HCT116 (cell line): ENCODE measurements around the gene POLD2. TPM values are rescaled to one million over a fixed set of nuclear protein-coding genes. Genes with fewer than 3 reads are reported as not detected.

Experiments used
- ATAC-seq: fragments of 200-7000 bp; cut with Tn5 transposase; 2 replicates; pipeline ENCODE4 v1.9.1; 2020; ENCODE audit warnings: mild to moderate bottlenecking, moderate library complexity
- BruUV-seq: library from RNA; stranded (reverse); fragments of 400-500 nt; replicated peaks from 2 replicates; lab custom pipeline; 2021; lab: Mats Ljungman, UMichigan
- CTCF ChIA-PET: fragments of 300-600 bp; sonication (Branson Sonifier 250); formaldehyde crosslinking; loops from one replicate; lab custom pipeline; 2021; ENCODE audit warnings: antibody characterized with exemption; lab: Charles Lee
- POLR2A ChIA-PET: fragments of 300-600, 350-600 bp; sonication (Branson Sonifier 250); formaldehyde crosslinking; loops from one replicate; lab custom pipeline; 2021; ENCODE audit warnings: antibody characterized with exemption; lab: Charles Lee
- RAD21 ChIA-PET, 2 experiments: fragments of 300-600 bp; sonication (Branson Sonifier 250); formaldehyde crosslinking; loops; one replicate each; lab custom pipeline; 2023; ENCODE audit warnings: low total read pairs in 2 of 2; ENCODE audit not compliant: uncharacterized antibody in 2 of 2, unreplicated experiment in 2 of 2, low non-redundant PET in 1 of 2; lab: Charles Lee
- DNase-seq: peaks from one replicate; pipeline ENCODE4 v3.0.0-alpha.2; 2010; ENCODE audit warnings: low read depth, low spot score
- H2AFZ ChIP-seq: fragments of 200-600 bp; shearing (Covaris generic), sonication (generic); 2 replicates; pipeline ENCODE4 v1.6.1; 2017; ENCODE audit warnings: low read depth, mixed run types, mixed read lengths, antibody characterized with exemption, low read length; ENCODE audit not compliant: poor library complexity, severe bottlenecking
- H3K27ac ChIP-seq: 2 replicates; pipeline ENCODE4 v1.5.1; 2012; ENCODE audit warnings: low read depth, low read length
- H3K27me3 ChIP-seq: fragments of 200-600 bp; sonication (generic); 2 replicates; pipeline ENCODE4 v1.6.1; 2016; ENCODE audit warnings: mixed run types, low read length, mixed read lengths; ENCODE audit not compliant: insufficient read depth
- H3K36me3 ChIP-seq, 2 experiments: fragments of 200-500 bp in 1 of 2; fragments of 200-600 bp in 1 of 2; sonication (Bioruptor generic) in 1 of 2; sonication (generic) in 1 of 2; 2 replicates each; pipeline versions ENCODE4 v1.5.1 to v1.6.1; 2014 to 2016; ENCODE audit warnings: low read length in 2 of 2, inconsistent platforms in 1 of 2, mixed read lengths in 1 of 2, mixed run types in 1 of 2; ENCODE audit not compliant: insufficient read depth in 2 of 2, control insufficient read depth in 1 of 2
- H3K4me1 ChIP-seq, 2 experiments: fragments of 200-600 bp in 1 of 2; sonication (generic) in 1 of 2; 2 replicates each; pipeline versions ENCODE4 v1.5.1 to v1.6.1; 2012 to 2017; ENCODE audit warnings: low read length in 2 of 2, inconsistent platforms in 1 of 2, mild to moderate bottlenecking in 1 of 2, mixed read lengths in 1 of 2, mixed run types in 1 of 2, moderate library complexity in 1 of 2; ENCODE audit not compliant: insufficient read depth in 2 of 2, control insufficient read depth in 1 of 2
- H3K4me2 ChIP-seq: fragments of 200-600 bp; sonication (generic); 2 replicates; pipeline ENCODE4 v1.6.1; 2017; ENCODE audit warnings: mixed run types, low read length, mixed read lengths
- H3K4me3 ChIP-seq, 2 experiments: fragments of 200-600 bp in 1 of 2; sonication (generic) in 1 of 2; replicated peaks in 1 of 2; 2 replicates each; pipeline ENCODE4 v1.5.1; 2011 to 2016; ENCODE audit warnings: low read length in 2 of 2, control low read depth in 1 of 2, low read depth in 1 of 2, mild to moderate bottlenecking in 1 of 2, mixed read lengths in 1 of 2, mixed run types in 1 of 2
- H3K79me2 ChIP-seq: fragments of 200-600 bp; sonication (generic); 2 replicates; pipeline ENCODE4 v1.6.1; 2017; ENCODE audit warnings: mild to moderate bottlenecking, mixed run types, low read length, moderate library complexity, mixed read lengths; ENCODE audit not compliant: insufficient read depth
- H3K9ac ChIP-seq: fragments of 200-600 bp; sonication (generic); 2 replicates; pipeline ENCODE4 v1.6.1; 2016; ENCODE audit warnings: low read length, mixed read lengths
- H3K9me2 ChIP-seq: fragments of 200-600 bp; sonication (generic), shearing (Covaris generic); 2 replicates; pipeline ENCODE4 v1.6.1; 2017; ENCODE audit warnings: mixed run types, mild to moderate bottlenecking, moderate library complexity; ENCODE audit not compliant: insufficient read depth
- H3K9me3 ChIP-seq, 2 experiments: fragments of 200-500 bp in 1 of 2; fragments of 200-600 bp in 1 of 2; sonication (Bioruptor generic) in 1 of 2; sonication (generic) in 1 of 2; 2 replicates each; pipeline ENCODE4 v1.6.1; 2014 to 2017; ENCODE audit warnings: low read length in 2 of 2, mixed read lengths in 2 of 2, inconsistent platforms in 1 of 2, low read depth in 1 of 2, mild to moderate bottlenecking in 1 of 2, mixed run types in 1 of 2, moderate library complexity in 1 of 2; ENCODE audit not compliant: control insufficient read depth in 1 of 2, insufficient read depth in 1 of 2
- H4K20me1 ChIP-seq: fragments of 200-600 bp; sonication (generic), shearing (Covaris generic); 2 replicates; pipeline ENCODE4 v1.6.1; 2017; ENCODE audit warnings: mixed run types, mild to moderate bottlenecking, moderate library complexity; ENCODE audit not compliant: insufficient read depth
- CEBPB ChIP-seq: IDR thresholded peaks from 2 replicates; pipeline ENCODE4 v1.6.1; 2012; ENCODE audit warnings: low read depth
- CTCF ChIP-seq, 3 experiments: fragments of 200-600 bp in 1 of 3; sonication (generic) in 1 of 3; IDR thresholded peaks in 2 of 3; conservative IDR thresholded peaks in 1 of 3; 2 replicates each; pipeline ENCODE4 v1.5.1; 2012 to 2017; ENCODE audit warnings: low read depth in 2 of 3, low read length in 2 of 3, antibody characterized with exemption in 1 of 3, borderline replicate concordance in 1 of 3, control low read depth in 1 of 3, mild to moderate bottlenecking in 1 of 3, mixed read lengths in 1 of 3, mixed run types in 1 of 3, moderate library complexity in 1 of 3; ENCODE audit not compliant: insufficient read depth in 1 of 3
- EGR1 ChIP-seq: IDR thresholded peaks from 2 replicates; pipeline ENCODE4 v1.6.1; 2012; ENCODE audit warnings: low read depth
- ELF1 ChIP-seq: IDR thresholded peaks from 2 replicates; pipeline ENCODE4 v1.6.1; 2012; ENCODE audit warnings: low read depth, borderline replicate concordance
- EZH2phosphoT487 ChIP-seq: fragments of 200-600 bp; IDR thresholded peaks from 2 replicates; pipeline ENCODE4 v1.6.1; 2018; ENCODE audit warnings: antibody characterized with exemption, borderline replicate concordance
- POLR2A ChIP-seq: IDR thresholded peaks from 2 replicates; pipeline ENCODE4 v1.7.0; 2011; ENCODE audit warnings: borderline replicate concordance; ENCODE audit not compliant: insufficient read depth, insufficient read length; ENCODE audit errors: extremely low read depth
- POLR2AphosphoS5 ChIP-seq: IDR thresholded peaks from 2 replicates; pipeline ENCODE4 v1.6.1; 2011; ENCODE audit warnings: mild to moderate bottlenecking, low read depth, low read length, moderate library complexity
- RAD21 ChIP-seq: IDR thresholded peaks from 2 replicates; pipeline ENCODE4 v1.6.1; 2012; ENCODE audit warnings: low read depth, mild to moderate bottlenecking
- REST ChIP-seq: IDR thresholded peaks from 2 replicates; pipeline ENCODE4 v1.6.1; 2012; ENCODE audit warnings: low read depth
- SIN3A ChIP-seq: IDR thresholded peaks from 2 replicates; pipeline ENCODE4 v1.6.1; 2012; ENCODE audit warnings: low read depth
- SP1 ChIP-seq: IDR thresholded peaks from 2 replicates; pipeline ENCODE4 v1.6.1; 2012; ENCODE audit warnings: low read depth
- TCF7L2 ChIP-seq: IDR thresholded peaks from 2 replicates; pipeline ENCODE4 v1.7.0; 2011; ENCODE audit warnings: borderline replicate concordance, inconsistent platforms; ENCODE audit not compliant: insufficient read depth, insufficient read length; ENCODE audit errors: extremely low read depth
- YY1 ChIP-seq: IDR thresholded peaks from 2 replicates; pipeline ENCODE4 v1.6.1; 2011; ENCODE audit warnings: low read length, low read depth, moderate library complexity, mild to moderate bottlenecking; ENCODE audit not compliant: insufficient replicate concordance; ENCODE audit errors: extremely low read depth
- ZNF274 ChIP-seq: fragments of 200-500 bp; sonication (Bioruptor generic); IDR thresholded peaks from 2 replicates; pipeline ENCODE4 v1.6.1; 2014; ENCODE audit warnings: mild to moderate bottlenecking, low read depth, low read length, inconsistent platforms
- intact Hi-C: fragments of 100-400 bp; cut with micrococcal nuclease; formaldehyde crosslinking; loops from 2 replicates; pipeline ENCODE4 v1.10.0; 2022
- total RNA-seq: library from RNA; stranded (reverse); gene quantifications from one replicate; pipeline ENCODE4 v1.2.1, GENCODE V29; 2021; ENCODE audit not compliant: unreplicated experiment

Gene POLD2
- total RNA-seq, 1 experiment from 2014 or later, result 237 TPM

GRCh38 chr7:44107116-44107960 is 16.0 kb downstream of the POLD2 start:
- Histone ChIP-seq H2AFZ (no peak overlapping the region), H3K79me2 (no peaks in the 10 kb centered on the region), H3K36me3 (no peaks in the 10 kb centered on the region), H3K9ac (no peak overlapping the region), H3K9me3 (no peaks in the 10 kb centered on the region), H3K27me3 (no peaks in the 10 kb centered on the region), H3K4me1 (peaks cover 0 to 6% of the 10 kb centered on the region in 2 experiments; a peak in 2 of 4 replicates), H3K27ac (no peak overlapping the region), H3K4me3 (no peak overlapping the region), H4K20me1 (no peaks in the 10 kb centered on the region), H3K4me2 (no peak overlapping the region), H3K9me2 (no peaks in the 10 kb centered on the region)
- intact Hi-C loops, result no loop called here
- TF ChIP-seq YY1 (no peak), ELF1 (no peak), EZH2phosphoT487 (no peak), EGR1 (no peak), SIN3A (no peak), SP1 (no peak), REST (no peak), ZNF274 (no peak), POLR2AphosphoS5 (no peak), CEBPB (no peak), POLR2A (no peak), TCF7L2 (no peak), CTCF (IDR thresholded peaks at IDR 0.05 in 2 of 3, conservative IDR thresholded peaks at IDR 0.05 in 1 of 3; ENCODE audit: borderline replicate concordance in 1 of 3, insufficient read depth in 1 of 3, low read depth in 2 of 3, low read length in 2 of 3) (no peak), RAD21 (no peak)
- no peak for DNase-seq
- CTCF ChIA-PET, result no interaction called here
- ATAC-seq, result no peak
- no TSS peak for BruUV-seq
- RAD21 ChIA-PET, result no interaction called here
- POLR2A ChIA-PET, result no interaction called here
